ENCODE results near the gene ANKRD44.
A peak's percentile ranks its signal among the peaks of the same experiment; 100 is the strongest.
"Not testable (repeated sequence)": the region's sequence is repeated elsewhere in the genome, so short reads cannot be mapped to it uniquely, and the experiment has no call there.

Gene ANKRD44

DNA sequence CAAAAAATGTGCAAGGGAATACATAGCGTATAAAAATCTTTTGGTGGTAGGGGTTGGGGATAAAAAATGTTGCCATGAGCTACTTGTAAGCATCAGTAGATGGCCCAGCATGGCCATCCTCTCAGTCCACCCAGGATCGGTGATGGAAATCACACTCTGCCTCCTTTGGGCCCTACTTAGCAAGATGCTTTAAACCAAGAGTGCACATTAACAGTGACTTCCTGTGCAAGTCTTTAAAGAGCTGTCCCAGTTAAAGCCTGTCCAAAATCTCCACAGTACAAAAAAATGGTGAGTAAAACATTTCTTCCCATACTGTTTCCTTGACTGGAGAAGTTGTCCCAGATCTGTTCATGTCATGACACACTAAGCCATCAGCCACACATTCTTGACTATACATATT lies 18.0 kb downstream of the ANKRD44 start:
- Histone ChIP-seq H3K4me2 (ENCODE audit: low read length) (no peak overlapping the region), H3K9ac (ENCODE audit: low read length) (no peak overlapping the region), H2AFZ (ENCODE audit: low read length) (no peak overlapping the region), H3F3A (ENCODE audit: insufficient read depth, low read length) (no peaks in the 10 kb centered on the region), H3K4me1 (ENCODE audit: insufficient read depth, low read length, severe bottlenecking) (peaks cover 52% of the 10 kb centered on the region), H3K27ac (ENCODE audit: low read depth, low read length, poor library complexity, severe bottlenecking) (peak overlapping the region; percentile 81), H3K36me3 (ENCODE audit: insufficient read depth, low read length) (peaks cover 55% of the 10 kb centered on the region), H3K27me3 (ENCODE audit: insufficient read depth, low read length) (no peaks in the 10 kb centered on the region), H3K9me3 (ENCODE audit: low read length) (peaks cover 7% of the 10 kb centered on the region; the same call in 1 of the 2 replicates), H3K79me2 (ENCODE audit: insufficient read depth, low read length) (peaks cover 75% of the 10 kb centered on the region), H3K9me2 (ENCODE audit: low read depth, low read length) (no peaks in the 10 kb centered on the region), H3K4me3 (ENCODE audit: low read depth, low read length, poor library complexity, severe bottlenecking) (no peak overlapping the region), H4K20me1 (ENCODE audit: insufficient read depth, low read length) (no peaks in the 10 kb centered on the region)
- TF ChIP-seq, protein P1, sequence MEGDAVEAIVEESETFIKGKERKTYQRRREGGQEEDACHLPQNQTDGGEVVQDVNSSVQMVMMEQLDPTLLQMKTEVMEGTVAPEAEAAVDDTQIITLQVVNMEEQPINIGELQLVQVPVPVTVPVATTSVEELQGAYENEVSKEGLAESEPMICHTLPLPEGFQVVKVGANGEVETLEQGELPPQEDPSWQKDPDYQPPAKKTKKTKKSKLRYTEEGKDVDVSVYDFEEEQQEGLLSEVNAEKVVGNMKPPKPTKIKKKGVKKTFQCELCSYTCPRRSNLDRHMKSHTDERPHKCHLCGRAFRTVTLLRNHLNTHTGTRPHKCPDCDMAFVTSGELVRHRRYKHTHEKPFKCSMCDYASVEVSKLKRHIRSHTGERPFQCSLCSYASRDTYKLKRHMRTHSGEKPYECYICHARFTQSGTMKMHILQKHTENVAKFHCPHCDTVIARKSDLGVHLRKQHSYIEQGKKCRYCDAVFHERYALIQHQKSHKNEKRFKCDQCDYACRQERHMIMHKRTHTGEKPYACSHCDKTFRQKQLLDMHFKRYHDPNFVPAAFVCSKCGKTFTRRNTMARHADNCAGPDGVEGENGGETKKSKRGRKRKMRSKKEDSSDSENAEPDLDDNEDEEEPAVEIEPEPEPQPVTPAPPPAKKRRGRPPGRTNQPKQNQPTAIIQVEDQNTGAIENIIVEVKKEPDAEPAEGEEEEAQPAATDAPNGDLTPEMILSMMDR (IDR thresholded peaks at IDR 0.05; ENCODE audit: low read length), result no peak
- TF ChIP-seq EZH2 (IDR thresholded peaks at IDR 0.05; ENCODE audit: borderline replicate concordance, low read length), result no peak

DNA sequence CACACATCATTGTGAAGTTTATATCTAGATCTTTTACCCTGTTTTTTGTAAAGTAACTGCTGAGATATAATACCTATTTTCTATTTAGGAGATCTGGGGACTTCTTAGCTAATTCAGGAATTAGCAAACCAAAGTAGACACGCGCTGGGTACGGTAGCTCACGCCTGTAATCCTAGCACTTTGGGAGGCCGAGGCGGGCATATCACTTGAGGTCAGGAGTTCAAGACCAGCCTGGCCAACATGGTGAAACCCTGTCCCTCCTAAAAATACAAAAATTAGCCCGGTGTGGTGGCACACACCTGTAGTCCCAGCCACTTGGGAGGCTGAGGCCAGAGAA lies 23.0 kb downstream of the ANKRD44 start:
- not testable (repeated sequence) for H3K4me2 ChIP-seq (ENCODE audit: low read length); H3F3A ChIP-seq (ENCODE audit: insufficient read depth, low read length); H4K20me1 ChIP-seq (ENCODE audit: insufficient read depth, low read length); H3K9me3 ChIP-seq (ENCODE audit: low read length); H3K4me1 ChIP-seq (ENCODE audit: insufficient read depth, low read length, severe bottlenecking); H3K27ac ChIP-seq (ENCODE audit: low read depth, low read length, poor library complexity, severe bottlenecking); H3K4me3 ChIP-seq (ENCODE audit: low read depth, low read length, poor library complexity, severe bottlenecking); H3K9me2 ChIP-seq (ENCODE audit: low read depth, low read length); H3K9ac ChIP-seq (ENCODE audit: low read length); H3K27me3 ChIP-seq (ENCODE audit: insufficient read depth, low read length); H2AFZ ChIP-seq (ENCODE audit: low read length)
- Histone ChIP-seq H3K79me2 (ENCODE audit: insufficient read depth, low read length) (peaks cover 68% of the 10 kb centered on the region), H3K36me3 (ENCODE audit: insufficient read depth, low read length) (peaks cover 39% of the 10 kb centered on the region)

DNA sequence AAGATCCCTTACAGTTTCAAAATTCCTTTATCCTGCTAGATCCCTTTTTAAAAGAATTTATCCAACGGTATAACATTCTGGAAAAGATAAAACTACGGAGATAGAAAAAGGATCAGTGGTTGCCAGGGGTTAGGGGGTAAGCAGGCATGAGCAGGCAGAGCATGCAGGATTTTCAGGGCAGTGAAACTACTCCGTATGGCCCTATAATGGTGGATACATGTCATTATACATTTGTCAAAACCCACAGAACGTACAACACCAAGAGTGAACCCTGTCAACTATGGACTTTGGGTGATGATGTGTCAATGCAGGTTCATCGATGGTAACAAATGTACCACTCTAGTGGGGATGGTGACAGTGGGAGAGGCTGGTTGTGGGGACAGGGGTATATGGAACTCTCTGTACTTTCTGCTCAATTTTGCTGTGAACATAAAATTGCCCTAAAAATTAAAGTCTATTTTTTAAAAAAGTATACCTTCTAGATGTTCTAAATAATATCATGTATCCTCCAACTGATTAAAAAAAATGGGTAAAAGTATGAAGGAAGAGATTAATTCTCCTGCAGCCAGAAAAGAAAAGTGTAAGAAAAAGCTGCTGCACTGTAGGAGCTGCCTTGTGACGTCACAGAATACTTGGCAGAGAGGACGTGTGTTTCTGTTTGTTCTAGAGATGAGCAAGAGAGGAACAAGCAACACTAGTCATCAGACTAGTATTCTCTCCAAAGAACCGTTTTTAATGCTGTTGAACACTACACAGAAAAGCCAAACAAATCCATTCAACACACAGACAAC lies 23.6 kb downstream of the ANKRD44 start:
- TF ChIP-seq EZH2 (IDR thresholded peaks at IDR 0.05; ENCODE audit: borderline replicate concordance, low read length), result no peak
- TF ChIP-seq, protein P1 (IDR thresholded peaks at IDR 0.05; ENCODE audit: low read length), result no peak
- Histone ChIP-seq H2AFZ (ENCODE audit: low read length) (no peak overlapping the region), H3K79me2 (ENCODE audit: insufficient read depth, low read length) (peaks cover 67% of the 10 kb centered on the region), H3K9ac (ENCODE audit: low read length) (no peak overlapping the region), H3K9me2 (ENCODE audit: low read depth, low read length) (no peaks in the 10 kb centered on the region), H3K4me3 (ENCODE audit: low read depth, low read length, poor library complexity, severe bottlenecking) (no peak overlapping the region), H3K9me3 (ENCODE audit: low read length) (peaks cover 7% of the 10 kb centered on the region; the same call in 1 of the 2 replicates), H3K4me1 (ENCODE audit: insufficient read depth, low read length, severe bottlenecking) (peaks cover 3% of the 10 kb centered on the region), H4K20me1 (ENCODE audit: insufficient read depth, low read length) (no peaks in the 10 kb centered on the region), H3K36me3 (ENCODE audit: insufficient read depth, low read length) (peaks cover 34% of the 10 kb centered on the region), H3K27ac (ENCODE audit: low read depth, low read length, poor library complexity, severe bottlenecking) (no peak overlapping the region), H3K27me3 (ENCODE audit: insufficient read depth, low read length) (no peaks in the 10 kb centered on the region), H3K4me2 (ENCODE audit: low read length) (no peak overlapping the region), H3F3A (ENCODE audit: insufficient read depth, low read length) (no peaks in the 10 kb centered on the region)

DNA sequence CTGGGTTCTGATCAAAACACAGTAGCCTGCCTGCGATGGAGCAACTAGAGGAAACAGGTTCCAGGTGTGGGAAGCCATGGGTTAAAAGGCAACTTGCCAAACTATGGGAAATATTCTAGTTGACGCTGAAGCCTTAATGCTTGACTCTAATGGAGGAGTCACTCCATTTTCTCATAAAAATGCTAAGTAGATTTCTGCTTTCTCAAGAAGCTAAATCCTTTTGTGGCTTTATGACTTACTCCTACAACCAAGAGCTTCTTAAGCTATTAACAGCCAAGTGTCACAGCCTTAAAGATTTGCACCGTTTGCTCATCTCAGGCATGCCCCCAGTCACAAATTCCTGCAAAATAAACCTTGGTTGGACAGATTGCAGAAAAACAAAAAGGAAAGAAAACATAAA lies 25.2 kb downstream of the ANKRD44 start:
- Histone ChIP-seq H3K4me2 (ENCODE audit: low read length) (no peak overlapping the region), H3K36me3 (ENCODE audit: insufficient read depth, low read length) (peaks cover 21% of the 10 kb centered on the region), H2AFZ (ENCODE audit: low read length) (no peak overlapping the region), H3K27ac (ENCODE audit: low read depth, low read length, poor library complexity, severe bottlenecking) (no peak overlapping the region), H3K79me2 (ENCODE audit: insufficient read depth, low read length) (peaks cover 70% of the 10 kb centered on the region), H3K4me1 (ENCODE audit: insufficient read depth, low read length, severe bottlenecking) (peaks cover 17% of the 10 kb centered on the region), H3K9me3 (ENCODE audit: low read length) (peaks cover 7% of the 10 kb centered on the region; the same call in 1 of the 2 replicates), H3F3A (ENCODE audit: insufficient read depth, low read length) (no peaks in the 10 kb centered on the region), H3K27me3 (ENCODE audit: insufficient read depth, low read length) (no peaks in the 10 kb centered on the region), H3K9ac (ENCODE audit: low read length) (no peak overlapping the region), H3K4me3 (ENCODE audit: low read depth, low read length, poor library complexity, severe bottlenecking) (no peak overlapping the region), H4K20me1 (ENCODE audit: insufficient read depth, low read length) (no peaks in the 10 kb centered on the region), H3K9me2 (ENCODE audit: low read depth, low read length) (no peaks in the 10 kb centered on the region)
- TF ChIP-seq, protein P1 (IDR thresholded peaks at IDR 0.05; ENCODE audit: low read length), result no peak
- TF ChIP-seq EZH2 (IDR thresholded peaks at IDR 0.05; ENCODE audit: borderline replicate concordance, low read length), result no peak
